Measurements from ENCODE around the gene SFXN1. TPM values are rescaled to one million over a fixed set of nuclear protein-coding genes. Genes with fewer than 3 reads are reported as not detected.

Gene SFXN1
- total RNA-seq, 1 experiment from 2014 or later: 88.3 TPM

DNA sequence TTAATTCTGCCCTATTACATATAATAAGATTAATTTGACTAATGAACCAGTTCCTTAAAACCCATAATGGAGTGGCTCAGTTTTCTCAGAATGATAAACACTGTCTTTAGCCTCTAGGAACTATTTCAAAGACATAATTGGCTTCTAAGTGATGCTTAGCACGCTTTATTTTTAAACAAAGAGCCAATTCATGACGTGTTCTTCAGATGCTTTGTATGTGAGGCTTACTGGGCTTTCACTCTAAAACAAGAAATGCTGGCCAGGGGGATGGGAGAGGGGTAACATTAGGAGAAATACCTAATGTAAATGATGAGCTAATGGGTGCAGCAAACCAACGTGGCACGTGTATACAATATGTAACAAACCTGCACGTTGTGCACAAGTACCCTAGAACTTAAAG is 7.6 kb upstream of the SFXN1 start:
- TF ChIP-seq POLR2AphosphoS5 (IDR thresholded peaks at IDR 0.05; ENCODE audit: low read depth, low read length) (no peak), TCF7L2 (IDR thresholded peaks at IDR 0.05; ENCODE audit: low read depth, low read length) (no peak), SIN3A (IDR thresholded peaks at IDR 0.05; ENCODE audit: borderline replicate concordance, insufficient read depth, low read depth, low read length) (no peak)
- TF ChIP-seq, protein P1, sequence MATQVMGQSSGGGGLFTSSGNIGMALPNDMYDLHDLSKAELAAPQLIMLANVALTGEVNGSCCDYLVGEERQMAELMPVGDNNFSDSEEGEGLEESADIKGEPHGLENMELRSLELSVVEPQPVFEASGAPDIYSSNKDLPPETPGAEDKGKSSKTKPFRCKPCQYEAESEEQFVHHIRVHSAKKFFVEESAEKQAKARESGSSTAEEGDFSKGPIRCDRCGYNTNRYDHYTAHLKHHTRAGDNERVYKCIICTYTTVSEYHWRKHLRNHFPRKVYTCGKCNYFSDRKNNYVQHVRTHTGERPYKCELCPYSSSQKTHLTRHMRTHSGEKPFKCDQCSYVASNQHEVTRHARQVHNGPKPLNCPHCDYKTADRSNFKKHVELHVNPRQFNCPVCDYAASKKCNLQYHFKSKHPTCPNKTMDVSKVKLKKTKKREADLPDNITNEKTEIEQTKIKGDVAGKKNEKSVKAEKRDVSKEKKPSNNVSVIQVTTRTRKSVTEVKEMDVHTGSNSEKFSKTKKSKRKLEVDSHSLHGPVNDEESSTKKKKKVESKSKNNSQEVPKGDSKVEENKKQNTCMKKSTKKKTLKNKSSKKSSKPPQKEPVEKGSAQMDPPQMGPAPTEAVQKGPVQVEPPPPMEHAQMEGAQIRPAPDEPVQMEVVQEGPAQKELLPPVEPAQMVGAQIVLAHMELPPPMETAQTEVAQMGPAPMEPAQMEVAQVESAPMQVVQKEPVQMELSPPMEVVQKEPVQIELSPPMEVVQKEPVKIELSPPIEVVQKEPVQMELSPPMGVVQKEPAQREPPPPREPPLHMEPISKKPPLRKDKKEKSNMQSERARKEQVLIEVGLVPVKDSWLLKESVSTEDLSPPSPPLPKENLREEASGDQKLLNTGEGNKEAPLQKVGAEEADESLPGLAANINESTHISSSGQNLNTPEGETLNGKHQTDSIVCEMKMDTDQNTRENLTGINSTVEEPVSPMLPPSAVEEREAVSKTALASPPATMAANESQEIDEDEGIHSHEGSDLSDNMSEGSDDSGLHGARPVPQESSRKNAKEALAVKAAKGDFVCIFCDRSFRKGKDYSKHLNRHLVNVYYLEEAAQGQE (IDR thresholded peaks at IDR 0.05; ENCODE audit: insufficient read depth in 1 of 2, low read depth in 2 of 2, low read length in 1 of 2): no peak
- TF ChIP-seq, protein P2, sequence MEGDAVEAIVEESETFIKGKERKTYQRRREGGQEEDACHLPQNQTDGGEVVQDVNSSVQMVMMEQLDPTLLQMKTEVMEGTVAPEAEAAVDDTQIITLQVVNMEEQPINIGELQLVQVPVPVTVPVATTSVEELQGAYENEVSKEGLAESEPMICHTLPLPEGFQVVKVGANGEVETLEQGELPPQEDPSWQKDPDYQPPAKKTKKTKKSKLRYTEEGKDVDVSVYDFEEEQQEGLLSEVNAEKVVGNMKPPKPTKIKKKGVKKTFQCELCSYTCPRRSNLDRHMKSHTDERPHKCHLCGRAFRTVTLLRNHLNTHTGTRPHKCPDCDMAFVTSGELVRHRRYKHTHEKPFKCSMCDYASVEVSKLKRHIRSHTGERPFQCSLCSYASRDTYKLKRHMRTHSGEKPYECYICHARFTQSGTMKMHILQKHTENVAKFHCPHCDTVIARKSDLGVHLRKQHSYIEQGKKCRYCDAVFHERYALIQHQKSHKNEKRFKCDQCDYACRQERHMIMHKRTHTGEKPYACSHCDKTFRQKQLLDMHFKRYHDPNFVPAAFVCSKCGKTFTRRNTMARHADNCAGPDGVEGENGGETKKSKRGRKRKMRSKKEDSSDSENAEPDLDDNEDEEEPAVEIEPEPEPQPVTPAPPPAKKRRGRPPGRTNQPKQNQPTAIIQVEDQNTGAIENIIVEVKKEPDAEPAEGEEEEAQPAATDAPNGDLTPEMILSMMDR (IDR thresholded peaks at IDR 0.05): no peak
- no TSS peak for BruUV-seq (replicated peaks)
- Histone ChIP-seq H3K4me3 (ENCODE audit: low read depth in 2 of 2, low read length in 2 of 2) (no peak overlapping the region), H3K27me3 (ENCODE audit: control insufficient read depth, insufficient read depth, low read length) (peaks cover 33% of the 10 kb centered on the region), H3K9me3 (ENCODE audit: control insufficient read depth, insufficient read depth, low read depth, low read length) (no peaks in the 10 kb centered on the region), H3K27ac (ENCODE audit: low read length) (no peak overlapping the region), H3K36me3 (ENCODE audit: control insufficient read depth, insufficient read depth, low read length) (no peaks in the 10 kb centered on the region), H3K4me1 (ENCODE audit: control insufficient read depth, insufficient read depth, low read length) (no peaks in the 10 kb centered on the region)
- CTCF ChIA-PET: no interaction called here
- in situ Hi-C loops (cut with HindIII; ENCODE audit: low pct_unique_long_range_greater_than_20kb, low sequenced_read_pairs) (no loop called here), intact Hi-C loops (cut with micrococcal nuclease; ENCODE audit: unreplicated experiment) (no loop called here)
- DNase-seq (ENCODE audit: low read depth, low spot score) (no peak), ATAC-seq (no peak)
- POLR2A ChIA-PET: no interaction called here

DNA sequence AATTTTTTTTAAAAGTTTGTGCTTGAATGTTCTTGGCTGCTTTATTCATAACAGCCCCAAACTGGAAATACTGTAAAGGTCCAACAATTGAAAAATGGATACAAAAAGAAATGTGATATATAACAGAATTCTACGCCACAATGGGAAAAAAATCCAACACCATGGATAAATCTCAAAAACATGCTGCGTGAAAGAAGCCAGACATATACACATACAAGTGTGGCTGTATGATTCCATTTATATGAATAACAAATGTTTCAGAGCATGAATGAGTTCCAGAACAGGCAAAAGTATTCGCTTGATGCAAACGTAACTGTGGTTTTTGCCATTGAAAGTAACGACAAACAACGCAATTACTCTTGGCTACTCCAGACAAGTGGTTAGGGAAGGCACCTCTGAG is 7.2 kb upstream of the SFXN1 start:
- Histone ChIP-seq H3K4me3 (ENCODE audit: low read depth in 2 of 2, low read length in 2 of 2) (no peak overlapping the region), H3K27ac (ENCODE audit: low read length) (no peak overlapping the region), H3K4me1 (ENCODE audit: control insufficient read depth, insufficient read depth, low read length) (no peaks in the 10 kb centered on the region), H3K27me3 (ENCODE audit: control insufficient read depth, insufficient read depth, low read length) (peaks cover 33% of the 10 kb centered on the region), H3K36me3 (ENCODE audit: control insufficient read depth, insufficient read depth, low read length) (no peaks in the 10 kb centered on the region), H3K9me3 (ENCODE audit: control insufficient read depth, insufficient read depth, low read depth, low read length) (no peaks in the 10 kb centered on the region)
- intact Hi-C loops (cut with micrococcal nuclease; ENCODE audit: unreplicated experiment): no loop called here
- in situ Hi-C loops (cut with HindIII; ENCODE audit: low pct_unique_long_range_greater_than_20kb, low sequenced_read_pairs): no loop called here
- CTCF ChIA-PET: no interaction called here
- BruUV-seq (replicated peaks): no TSS peak
- ATAC-seq (no peak), DNase-seq (ENCODE audit: low read depth, low spot score) (no peak)
- TF ChIP-seq TCF7L2 (IDR thresholded peaks at IDR 0.05; ENCODE audit: low read depth, low read length) (no peak), SIN3A (IDR thresholded peaks at IDR 0.05; ENCODE audit: borderline replicate concordance, insufficient read depth, low read depth, low read length) (no peak), POLR2AphosphoS5 (IDR thresholded peaks at IDR 0.05; ENCODE audit: low read depth, low read length) (no peak)
- TF ChIP-seq, protein P2 (IDR thresholded peaks at IDR 0.05): no peak
- TF ChIP-seq, protein P1 (IDR thresholded peaks at IDR 0.05; ENCODE audit: insufficient read depth in 1 of 2, low read depth in 2 of 2, low read length in 1 of 2): no peak
- POLR2A ChIA-PET: no interaction called here
